ENCODE results near the gene SLCO4A1.

DNA sequence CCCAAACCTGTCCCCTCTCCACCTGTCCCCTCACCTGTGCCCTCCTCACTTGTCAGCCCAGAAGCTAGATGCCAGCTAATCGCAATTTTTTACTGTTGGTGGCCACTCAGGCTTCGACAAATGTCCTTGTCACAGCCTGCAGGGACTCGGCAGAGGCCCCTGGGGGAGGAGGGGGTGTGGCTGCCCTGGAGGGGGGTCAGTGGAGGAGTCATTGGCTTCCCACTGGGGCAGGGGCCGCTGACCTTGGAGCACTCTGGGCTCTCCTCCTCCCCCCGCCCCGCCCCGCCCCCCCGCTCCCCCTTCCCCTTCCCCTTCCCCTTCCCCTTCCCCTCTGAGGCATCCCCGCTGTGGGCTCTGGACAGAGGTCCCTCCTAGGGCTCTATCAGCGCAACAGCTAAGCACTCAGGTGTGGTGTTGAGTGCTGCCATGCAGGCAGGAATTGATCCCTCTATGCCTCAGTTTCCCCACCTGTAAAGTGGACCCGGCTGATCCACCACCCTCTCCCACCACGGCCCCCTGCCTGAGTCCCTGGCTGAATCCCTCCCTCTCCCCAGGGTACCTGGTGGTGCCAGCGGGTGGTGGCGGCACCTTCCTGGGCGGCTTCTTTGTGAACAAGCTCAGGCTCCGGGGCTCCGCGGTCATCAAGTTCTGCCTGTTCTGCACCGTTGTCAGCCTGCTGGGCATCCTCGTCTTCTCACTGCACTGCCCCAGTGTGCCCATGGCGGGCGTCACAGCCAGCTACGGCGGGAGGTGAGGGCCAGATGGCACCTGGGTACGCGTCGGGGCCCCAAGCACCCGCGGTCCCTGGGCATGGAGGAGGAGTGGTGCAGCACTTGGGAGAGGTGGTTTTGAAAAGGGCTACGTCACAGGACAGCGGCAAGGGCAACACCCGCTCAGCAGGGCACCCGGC is 23.8 kb downstream of the SLCO4A1 start:
- TF ChIP-seq, protein P1, sequence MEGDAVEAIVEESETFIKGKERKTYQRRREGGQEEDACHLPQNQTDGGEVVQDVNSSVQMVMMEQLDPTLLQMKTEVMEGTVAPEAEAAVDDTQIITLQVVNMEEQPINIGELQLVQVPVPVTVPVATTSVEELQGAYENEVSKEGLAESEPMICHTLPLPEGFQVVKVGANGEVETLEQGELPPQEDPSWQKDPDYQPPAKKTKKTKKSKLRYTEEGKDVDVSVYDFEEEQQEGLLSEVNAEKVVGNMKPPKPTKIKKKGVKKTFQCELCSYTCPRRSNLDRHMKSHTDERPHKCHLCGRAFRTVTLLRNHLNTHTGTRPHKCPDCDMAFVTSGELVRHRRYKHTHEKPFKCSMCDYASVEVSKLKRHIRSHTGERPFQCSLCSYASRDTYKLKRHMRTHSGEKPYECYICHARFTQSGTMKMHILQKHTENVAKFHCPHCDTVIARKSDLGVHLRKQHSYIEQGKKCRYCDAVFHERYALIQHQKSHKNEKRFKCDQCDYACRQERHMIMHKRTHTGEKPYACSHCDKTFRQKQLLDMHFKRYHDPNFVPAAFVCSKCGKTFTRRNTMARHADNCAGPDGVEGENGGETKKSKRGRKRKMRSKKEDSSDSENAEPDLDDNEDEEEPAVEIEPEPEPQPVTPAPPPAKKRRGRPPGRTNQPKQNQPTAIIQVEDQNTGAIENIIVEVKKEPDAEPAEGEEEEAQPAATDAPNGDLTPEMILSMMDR (conservative IDR thresholded peaks at IDR 0.05; ENCODE audit: low read depth, low read length), result no peak
- no peak for TF ChIP-seq EZH2 (IDR thresholded peaks at IDR 0.05; ENCODE audit: borderline replicate concordance, low read depth, low read length, poor library complexity, severe bottlenecking)
